SK-N-MC (cell line): ENCODE measurements around the gene RPL28.

Source experiments
- EZH2 ChIP-seq: fragments of 200-600 bp; sonication (generic); IDR thresholded peaks from one replicate; pipeline ENCODE4 v1.6.1; 2017; ENCODE audit warnings: antibody characterized with exemption
- FOXP2 ChIP-seq: optimal IDR thresholded peaks from 2 replicates; pipeline ENCODE3; 2011; ENCODE audit warnings: mild to moderate bottlenecking, moderate library complexity; ENCODE audit not compliant: insufficient read depth; ENCODE audit errors: extremely low read length, control extremely low read depth
- POLR2AphosphoS5 ChIP-seq: IDR thresholded peaks from 2 replicates; pipeline ENCODE4 v1.6.1; 2012; ENCODE audit warnings: mild to moderate bottlenecking, low read depth, low read length, borderline replicate concordance

- TF ChIP-seq EZH2 (no peak), POLR2AphosphoS5 (no peak), FOXP2 (no peak)
Observed at GRCh38 chr19:55398200-55398925, 12.6 kb downstream of the RPL28 start.
